Renal pelvis (tissue), 4 donors: ENCODE data around the gene MVK. TPM values are rescaled to one million over a fixed set of nuclear protein-coding genes. Genes with fewer than 3 reads are reported as not detected.

Experiments
- DNase-seq: peaks from one replicate; pipeline ENCODE4 v3.0.0-alpha.2; 2013
- polyA plus RNA-seq, 3 donors: library from polyadenylated mRNA; unstranded; fragments of 120-200 nt; gene quantifications; one replicate each; pipeline ENCODE4 v1.2.1, GENCODE V29; 2013; ENCODE audit not compliant: insufficient read length in 3 of 3

The MVK gene
- polyA plus RNA-seq, 3 donors: 21.6 to 26.6 (median 23.8) TPM

DNA sequence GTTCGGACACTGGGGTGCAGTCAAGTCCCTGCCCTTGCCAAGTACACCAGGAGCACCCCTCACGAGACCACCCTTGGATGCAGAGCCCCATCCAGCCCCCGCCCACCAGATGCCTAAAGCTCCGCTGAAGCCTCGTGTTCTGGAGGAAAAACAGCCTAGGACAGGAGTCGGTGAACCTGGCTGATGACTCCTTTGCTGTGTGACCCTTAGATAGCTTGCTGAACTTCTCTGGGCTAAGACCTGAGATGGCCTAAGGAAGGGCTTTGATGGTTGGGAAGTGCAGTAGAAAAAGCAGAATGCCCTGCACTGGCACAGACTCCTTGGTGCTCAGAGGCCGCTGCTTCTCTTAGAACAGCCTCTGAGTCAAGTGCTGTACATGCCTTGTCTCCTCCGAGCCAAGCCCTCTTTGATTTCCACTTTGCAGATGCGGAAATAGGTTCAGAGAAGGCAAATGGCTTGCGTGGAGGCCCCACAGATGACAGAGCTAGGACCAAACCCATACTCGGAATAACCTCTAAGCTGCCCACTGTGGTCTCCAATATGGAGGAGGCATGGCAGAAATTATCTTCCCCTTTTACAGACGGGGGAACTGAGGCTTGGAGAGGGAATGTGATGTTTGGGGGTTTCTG lies 52.3 kb downstream of the MVK start:
- no peak for DNase-seq

DNA sequence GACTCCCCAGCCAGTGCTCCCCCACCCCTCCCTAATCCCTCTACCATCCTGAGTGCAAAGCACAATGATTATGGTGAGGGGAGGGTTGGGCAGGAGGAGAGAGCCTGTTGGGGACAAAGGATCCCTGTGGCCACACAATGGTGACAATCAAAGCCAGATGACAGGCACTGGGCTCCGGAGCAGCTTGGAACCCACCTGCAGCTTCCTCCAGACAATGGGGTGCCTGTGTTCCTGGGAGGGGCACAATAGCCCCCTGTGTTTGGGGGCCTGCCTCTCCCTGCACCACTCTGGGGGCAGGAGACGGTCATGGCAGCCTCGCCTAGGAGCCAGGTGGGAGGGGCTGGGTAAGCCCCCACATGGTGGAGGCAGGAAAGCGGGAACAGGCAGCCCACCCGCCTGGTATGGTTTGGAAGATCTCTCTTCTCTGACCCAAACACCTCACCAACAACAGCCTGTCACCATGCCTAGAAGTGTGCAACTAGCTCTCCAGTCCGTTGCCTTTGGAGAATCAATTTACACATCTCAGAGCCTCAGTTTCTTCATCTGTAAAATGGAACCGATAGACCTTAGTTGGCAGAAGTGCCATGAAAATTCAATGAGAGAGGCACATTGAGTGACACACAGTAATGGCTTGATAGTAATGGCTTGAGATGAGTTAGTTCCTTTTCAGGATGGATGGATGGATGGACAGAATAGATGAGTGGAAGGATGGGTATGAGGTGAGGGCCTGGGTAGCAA lies 53.0 kb downstream of the MVK start:
- DNase-seq: no peak

DNA sequence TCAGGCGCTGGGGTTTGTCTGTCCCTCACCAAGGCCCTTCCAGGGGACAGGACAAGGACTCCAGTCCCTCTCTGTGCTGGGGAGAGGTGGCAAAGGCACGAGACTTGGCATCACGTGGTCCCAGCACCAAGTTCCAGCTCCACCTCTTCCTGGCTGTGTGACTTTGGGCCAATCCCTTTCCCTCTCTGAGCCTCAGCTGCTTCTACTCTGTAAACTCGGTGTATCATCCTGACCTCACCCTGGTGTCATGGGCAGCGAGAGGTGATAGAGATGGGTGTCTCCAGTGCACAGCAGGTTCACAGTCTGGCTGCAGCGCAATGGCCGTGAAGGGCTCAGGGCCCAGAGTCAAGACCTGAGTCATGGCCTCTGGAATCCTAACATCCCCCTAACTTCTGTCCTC lies 54.0 kb downstream of the MVK start:
- no peak for DNase-seq

DNA sequence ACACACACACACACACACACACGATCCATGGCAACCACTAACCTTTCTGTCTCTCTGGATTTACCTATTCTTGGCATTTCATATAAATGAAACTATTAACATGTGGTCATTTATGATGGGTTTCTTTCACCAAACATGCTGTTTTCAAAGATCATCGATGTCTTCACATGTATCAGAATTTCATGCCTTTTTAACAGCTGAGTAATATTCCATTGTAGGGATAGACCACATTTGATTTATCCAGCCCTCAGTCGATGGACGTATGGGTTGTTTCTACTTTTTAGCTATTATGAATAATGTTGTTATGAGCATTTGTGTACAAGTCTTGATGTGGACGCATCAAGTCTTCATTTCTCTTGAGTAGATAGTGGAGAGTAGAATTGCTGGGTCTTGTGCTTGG lies 56.5 kb downstream of the MVK start:
- DNase-seq: no peak

DNA sequence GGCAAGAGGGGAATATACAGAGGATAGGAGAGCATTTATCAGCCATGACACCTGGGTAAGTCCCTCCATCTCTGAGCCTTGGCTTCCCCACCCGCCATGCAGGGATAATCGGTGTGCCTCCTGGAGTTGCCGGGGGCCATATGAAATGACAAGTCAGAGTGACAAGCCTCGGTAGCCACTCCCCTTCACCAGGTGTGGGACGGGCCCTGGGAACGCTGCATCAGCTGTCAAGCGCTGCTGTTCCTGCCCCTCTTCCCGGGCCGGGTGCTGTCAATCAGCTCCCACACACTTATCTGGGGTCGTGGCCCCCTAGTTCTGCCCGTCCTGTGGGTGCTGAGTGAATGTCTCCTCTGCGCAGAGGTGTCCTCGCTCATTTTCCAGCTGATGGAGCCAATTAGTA lies 57.2 kb downstream of the MVK start:
- DNase-seq: no peak

DNA sequence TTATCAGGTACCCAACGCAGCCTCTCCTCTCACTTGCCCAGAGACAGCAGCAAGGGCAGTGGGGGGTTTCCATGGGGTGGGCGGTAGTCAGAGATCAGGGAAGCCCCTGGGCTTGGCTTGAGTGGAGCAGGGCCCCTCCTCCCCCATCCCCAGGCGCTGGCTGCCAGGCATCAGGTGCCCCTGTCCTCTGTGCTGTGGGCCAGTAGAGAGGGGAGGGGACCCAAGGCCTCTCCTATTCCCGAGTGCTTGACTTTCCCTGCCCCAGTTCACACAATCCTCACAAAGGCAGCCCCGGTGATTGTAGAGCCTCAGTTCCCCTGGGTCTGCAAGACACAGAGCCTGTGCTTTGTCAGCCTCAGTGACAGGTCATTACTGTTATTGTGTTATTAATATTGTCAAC lies 57.7 kb downstream of the MVK start:
- no peak for DNase-seq

DNA sequence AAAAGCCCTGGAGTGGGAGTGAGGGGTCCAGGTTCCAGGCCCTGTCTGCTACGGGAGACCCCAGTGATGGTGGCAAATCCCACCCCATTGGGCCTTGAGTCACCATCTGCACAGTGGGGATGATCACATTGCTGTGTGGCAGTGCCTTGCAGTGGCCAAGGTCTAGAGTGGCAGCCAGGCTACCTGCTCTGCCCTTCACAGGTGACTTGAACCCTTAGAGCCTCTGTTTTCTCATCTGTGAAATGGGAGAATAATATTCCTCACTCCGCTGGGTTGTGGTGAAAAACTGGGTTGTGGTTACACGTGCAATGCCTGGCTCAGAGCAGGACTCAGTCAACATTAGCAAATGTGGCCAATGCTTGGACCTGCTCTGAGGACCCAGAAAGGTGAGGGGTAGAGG lies 58.2 kb downstream of the MVK start:
- no peak for DNase-seq

DNA sequence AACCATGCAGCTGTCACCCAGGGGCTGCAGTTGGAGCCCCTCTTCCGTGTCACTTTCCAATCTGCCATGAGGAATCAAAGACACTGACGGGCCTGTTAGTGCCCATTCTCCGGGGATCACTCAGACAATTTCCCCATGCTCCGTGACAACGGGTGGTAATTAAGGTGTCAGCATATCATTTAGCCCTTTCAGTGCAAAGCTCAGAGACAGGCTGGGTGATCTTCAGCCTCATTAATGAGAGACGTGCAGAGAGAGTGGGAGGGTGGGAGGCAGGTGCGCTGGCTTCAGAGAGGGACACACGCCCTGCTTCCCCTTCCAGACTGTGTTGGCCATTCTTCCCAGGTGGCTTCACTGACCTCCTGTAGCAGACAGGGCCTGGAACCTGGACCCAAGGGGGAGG lies 58.7 kb downstream of the MVK start:
- DNase-seq: no peak

DNA sequence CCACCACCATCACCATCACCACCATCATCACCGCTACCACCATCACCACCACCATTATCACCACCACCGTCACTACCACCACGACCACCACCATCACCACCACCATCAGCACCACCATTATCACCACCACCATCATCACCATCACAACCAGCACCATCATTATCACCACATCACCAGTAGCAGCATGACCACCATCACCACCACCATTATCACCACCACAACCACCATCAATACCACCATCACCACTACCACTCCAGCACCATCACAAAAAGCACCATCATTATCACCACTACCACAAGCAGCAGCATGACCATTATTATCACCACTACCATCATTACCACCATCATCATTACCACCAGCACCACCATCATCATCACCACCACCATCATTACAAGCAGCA lies 62.1 kb downstream of the MVK start:
- DNase-seq: no peak

DNA sequence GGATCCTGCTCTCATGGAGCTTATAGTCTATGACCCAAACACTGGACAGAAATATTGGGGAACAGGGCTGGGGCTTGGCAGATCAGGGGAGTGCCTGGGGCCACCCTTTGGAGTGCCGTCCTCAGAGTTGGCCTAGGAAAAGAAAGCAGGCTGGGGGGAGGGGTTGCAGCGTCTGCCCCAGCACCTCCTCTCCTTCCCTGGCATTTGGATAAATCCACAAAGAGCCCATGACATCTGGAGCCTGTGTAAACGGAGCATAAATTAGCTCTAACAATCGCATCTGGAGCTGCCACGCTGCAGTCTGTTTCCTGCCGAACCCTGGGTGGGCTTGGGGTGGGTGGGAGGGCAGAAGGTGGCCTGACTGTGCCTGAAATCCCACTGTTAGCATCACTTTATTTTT lies 63.8 kb downstream of the MVK start:
- no peak for DNase-seq

DNA sequence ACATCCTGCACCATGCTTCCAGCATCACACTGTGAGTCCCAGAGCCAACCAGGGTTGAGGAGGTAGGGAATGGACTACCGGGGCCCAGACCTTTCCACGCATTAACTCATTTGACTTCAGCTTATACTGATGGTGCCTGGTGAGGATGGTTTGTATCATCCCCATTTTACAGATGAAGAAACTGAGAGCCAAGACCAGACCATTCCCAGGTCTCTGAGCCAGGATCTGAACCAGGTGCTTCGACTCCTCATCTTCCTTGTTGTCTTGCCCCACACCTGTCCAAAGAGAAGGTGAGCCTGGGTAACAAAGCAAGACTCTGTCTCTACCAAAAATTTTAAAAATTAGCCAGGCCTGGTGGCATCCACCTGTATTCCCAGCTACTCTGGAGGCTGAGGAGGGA lies 64.4 kb downstream of the MVK start:
- DNase-seq: no peak

DNA sequence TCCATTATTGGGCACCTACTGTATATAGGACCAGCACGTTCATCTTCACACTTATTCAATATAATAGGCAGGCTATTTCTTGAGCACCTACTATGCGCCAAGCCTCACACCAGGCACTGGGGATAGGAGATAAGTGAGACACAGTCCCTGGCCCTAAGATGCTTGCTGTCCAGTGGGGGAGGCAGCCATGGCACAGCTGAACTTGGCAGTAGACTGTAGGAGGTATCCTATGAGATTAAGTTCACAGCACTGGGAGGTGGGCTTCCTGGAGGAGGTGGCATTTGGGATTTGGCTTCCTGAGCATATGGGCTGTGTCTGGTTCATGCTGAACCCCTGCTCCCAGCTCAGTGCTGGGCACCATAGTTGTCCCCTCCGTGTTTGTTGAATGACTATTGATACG lies 65.1 kb downstream of the MVK start:
- DNase-seq: no peak

DNA sequence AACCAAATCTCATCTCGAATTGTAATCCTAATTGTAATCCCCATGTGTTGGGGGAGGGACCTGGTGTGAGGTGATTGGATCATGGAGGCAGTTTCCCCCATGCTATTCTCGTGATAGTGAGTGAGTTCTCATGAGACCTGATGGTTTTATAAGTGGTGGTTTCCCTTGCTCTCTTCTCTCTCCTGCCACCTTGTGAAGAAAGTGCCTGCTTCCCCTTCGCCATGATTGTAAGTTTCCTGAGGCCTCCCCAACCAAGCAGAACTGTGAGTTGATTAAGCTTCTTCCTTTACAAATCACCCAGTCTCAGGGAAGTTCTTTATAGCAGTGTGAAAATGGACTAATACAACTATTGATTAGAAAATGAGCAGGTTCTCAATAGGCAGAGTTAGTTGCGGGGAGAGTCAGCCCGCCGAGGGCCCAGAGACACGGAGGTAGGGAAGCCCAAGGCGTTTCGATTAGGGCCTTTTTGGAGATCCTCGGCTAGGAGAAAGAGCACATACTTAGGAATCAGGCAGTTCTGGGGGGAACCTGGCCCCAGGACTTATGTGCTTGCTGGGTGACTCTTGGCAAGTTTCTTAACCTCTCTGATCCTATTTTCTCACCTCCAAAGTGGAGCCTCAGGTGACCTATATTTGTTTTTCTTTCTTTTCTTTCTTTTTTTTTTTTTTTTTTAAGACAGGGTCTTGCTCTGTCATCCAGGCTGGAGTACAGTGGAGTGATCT lies 65.7 kb downstream of the MVK start:
- no peak for DNase-seq

DNA sequence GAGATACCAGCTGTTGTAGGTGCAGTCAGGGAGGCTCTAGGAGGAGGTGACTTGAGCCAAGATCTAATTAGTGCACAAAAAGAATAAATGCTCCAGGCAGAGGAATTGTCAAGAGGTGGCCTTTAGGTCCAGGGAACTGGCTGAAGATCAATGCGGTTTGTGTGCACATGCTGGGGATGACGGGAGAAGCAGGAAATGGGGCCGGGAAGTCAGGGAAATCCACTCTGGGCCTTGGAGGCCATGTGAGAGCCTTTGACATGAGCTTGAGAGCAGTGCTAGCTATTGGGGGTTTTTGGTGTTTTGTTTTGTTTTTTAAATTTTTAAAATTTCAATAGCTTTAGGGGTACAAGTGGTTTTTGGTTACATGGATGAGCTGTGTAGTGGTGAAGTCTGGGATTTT lies 67.4 kb downstream of the MVK start:
- no peak for DNase-seq

DNA sequence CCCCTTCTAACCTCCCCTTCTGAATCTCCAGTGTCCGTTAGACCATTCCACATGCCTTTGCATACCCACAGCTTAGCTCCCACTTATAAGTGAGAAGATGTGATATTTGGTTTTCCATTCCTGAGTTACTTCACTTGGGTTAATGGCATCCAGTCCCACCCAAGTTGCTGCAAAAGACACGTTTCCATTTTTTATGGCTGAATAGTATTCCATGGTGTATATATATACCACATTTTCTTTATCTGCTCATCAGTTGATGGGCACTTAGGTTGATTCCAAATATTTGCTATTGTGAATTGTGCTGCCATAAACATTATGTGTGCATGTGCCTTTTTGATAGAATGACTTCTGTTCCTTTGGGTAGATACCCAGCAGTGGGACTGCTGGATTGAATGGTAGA lies 67.8 kb downstream of the MVK start:
- DNase-seq: no peak

DNA sequence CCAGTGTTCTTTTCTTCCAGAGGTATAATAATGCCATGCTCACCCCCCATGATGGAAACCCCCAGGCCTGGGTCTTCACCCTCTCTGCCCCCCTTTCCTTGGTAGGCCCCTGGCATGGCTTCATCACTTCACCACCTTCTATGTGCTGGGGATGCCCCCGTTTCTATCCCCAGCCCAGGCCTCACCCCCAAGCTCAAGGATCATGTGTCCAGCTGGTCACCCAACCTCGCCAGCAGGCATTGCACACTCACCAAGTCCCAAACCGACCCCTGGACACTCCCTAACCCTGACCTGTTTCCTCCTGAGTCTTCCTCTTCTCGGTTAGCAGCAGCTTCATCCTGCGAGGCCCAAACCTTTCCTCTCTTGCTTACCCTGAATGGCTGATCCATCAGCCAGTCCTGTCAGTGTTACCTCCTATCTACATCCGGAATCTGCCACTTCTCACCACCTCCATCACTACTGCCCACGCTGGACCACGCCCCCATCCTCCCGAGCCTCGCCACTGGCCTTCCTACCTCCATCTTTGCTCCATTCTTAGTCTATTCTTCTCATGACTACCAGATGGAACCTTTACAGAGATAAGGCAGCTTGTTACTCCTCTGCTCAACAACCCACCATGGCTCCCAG lies 69.0 kb downstream of the MVK start:
- no peak for DNase-seq

DNA sequence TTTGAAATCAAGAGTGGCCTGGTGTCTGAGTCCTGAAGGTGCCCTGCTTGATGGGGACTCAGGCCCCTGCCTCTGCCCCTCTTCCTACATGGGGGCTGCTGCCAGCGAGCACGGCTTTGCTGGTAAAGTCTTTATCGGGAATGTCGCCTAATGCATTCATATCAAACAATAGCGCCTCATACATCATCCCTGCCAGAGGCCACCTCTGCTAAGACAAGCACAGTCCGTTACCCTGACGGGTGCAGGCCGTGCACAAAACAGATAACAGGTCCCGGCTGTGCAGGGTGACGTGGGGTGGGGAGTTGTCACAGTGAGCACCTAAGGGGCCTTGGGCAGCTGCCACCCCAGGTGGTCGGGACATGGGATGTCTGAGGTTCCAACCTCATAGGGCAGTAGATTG lies 71.6 kb downstream of the MVK start:
- DNase-seq: no peak

DNA sequence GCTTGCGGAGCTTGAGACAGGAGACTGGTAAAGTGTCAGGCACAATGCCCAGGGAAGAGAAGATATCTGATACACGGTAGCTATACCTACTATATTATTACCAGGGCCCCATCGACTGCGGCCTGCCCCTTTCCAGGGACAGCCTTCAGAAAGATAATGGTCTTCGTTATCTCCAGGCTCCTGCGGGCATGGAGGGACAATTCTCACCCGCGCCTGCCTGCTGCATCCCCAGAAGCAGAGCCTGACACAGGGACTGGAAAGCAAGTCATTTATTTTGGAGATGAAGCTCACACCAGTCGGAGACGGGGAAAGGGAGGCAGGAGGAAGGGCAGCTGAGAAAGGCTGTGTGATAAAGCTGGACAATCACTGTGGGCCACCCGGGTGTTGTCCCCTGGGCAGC lies 72.1 kb downstream of the MVK start:
- no peak for DNase-seq

Other genes with a start within 250 kb of the MVK start
- gene MYO1H, start 225.9 kb upstream of the MVK start, polyA plus RNA-seq: 1 to 10 TPM; 1.3 to 3.9 (median 1.5) TPM
- 10 to 100 TPM; 44.1 to 60.3 (median 50.7) TPM for gene KCTD10, start 96.5 kb upstream of the MVK start, polyA plus RNA-seq
- 10 to 100 TPM; 29.7 to 40.1 (median 38.5) TPM for gene UBE3B, start 96.2 kb upstream of the MVK start, polyA plus RNA-seq
- gene MMAB, start 290 bp upstream of the MVK start, polyA plus RNA-seq: 10 to 100 TPM; 33.5 to 44.6 (median 39.3) TPM
- 1 to 10 TPM; 7.8 to 10.0 (median 8.3) TPM for gene FAM222A, start 140.0 kb downstream of the MVK start, polyA plus RNA-seq